ENCODE data around the gene NEK6. TPM values are rescaled to one million over a fixed set of nuclear protein-coding genes. Genes with fewer than 3 reads are reported as not detected.

Gene NEK6
- total RNA-seq, 1 experiment from 2014 or later, result 43.9 TPM

DNA sequence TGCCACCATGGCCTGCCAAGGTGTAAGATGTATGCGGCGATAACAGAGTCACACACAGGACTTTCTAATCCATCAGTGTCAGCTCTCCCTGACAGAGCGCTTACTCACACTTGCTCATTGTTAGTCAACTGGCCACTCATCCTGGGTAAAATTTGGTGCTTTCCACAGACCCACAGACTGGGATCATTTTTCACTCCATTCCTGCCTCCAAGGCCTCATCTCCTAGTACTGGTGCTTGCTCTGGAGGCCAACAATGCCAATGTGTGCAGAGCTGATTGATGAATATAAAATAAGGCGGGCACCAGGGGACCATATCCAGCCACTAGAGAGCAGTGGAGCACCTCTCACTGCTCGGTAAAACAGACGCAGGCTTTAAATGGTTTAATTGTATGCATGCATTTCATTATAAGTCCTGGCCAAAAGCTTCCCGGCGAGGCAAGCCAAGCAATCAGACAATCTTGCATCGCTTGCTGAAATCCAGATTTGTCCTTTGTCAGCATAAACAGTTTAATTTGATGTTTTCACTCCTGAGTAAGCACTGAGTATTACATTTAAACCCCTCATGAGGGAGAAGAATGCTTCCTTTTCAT is 135.2 kb downstream of the NEK6 start:
- peak; percentile 99 for DNase-seq (ENCODE audit: low read depth)

GRCh38 chr9:124394167-124394566 is 136.4 kb downstream of the NEK6 start:
- no peak for DNase-seq (ENCODE audit: low read depth)

GRCh38 chr9:124394596-124394995 is 136.8 kb downstream of the NEK6 start:
- no peak for DNase-seq (ENCODE audit: low read depth)

- DNase-seq (ENCODE audit: low read depth), result no peak
Observed at GRCh38 chr9:124395826-124396225, 138.1 kb downstream of the NEK6 start.

DNA sequence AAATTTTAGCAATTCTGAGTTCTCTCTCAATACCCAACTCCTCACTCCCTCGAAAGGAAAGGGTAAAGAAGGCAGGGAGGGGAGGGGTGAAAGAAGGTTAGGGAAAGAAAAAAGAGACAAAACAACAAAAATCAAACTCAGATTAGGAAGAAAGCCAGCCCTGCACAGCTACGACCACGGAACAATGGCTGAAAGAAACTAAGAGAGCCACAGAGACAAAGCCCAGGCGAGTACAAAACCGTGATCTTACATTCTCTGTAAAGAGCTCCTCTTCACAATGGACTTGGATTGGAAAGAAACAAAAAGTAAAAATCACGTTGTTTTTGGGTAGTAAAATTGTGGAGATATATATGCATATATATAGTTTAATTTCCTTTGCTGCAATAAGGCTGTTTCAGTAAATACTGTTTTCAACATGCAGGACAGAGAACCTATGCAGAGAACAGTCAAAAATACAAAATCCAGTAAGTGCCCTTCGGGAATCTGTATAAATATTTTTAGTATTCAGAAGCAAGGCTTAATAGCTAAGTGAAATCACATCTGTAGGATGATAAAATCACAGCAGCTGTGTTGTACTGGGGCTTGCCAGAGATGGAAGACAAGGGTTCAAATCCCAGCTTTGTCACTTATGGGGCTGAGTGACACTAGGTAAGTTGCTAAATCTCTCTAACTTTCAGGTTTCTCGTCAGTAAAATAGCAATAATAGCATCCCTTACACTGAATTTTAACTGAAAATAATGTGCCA is 140.6 kb downstream of the NEK6 start:
- DNase-seq (ENCODE audit: low read depth), result no peak

GRCh38 chr9:124399323-124399967 is 141.7 kb downstream of the NEK6 start:
- no peak for DNase-seq (ENCODE audit: low read depth)

- DNase-seq (ENCODE audit: low read depth), result no peak
Observed at GRCh38 chr9:124399968-124400940, 142.5 kb downstream of the NEK6 start.

Other genes with a start within 250 kb of the NEK6 start
- not detected in 2 replicates for gene LHX2, start 246.2 kb upstream of the NEK6 start, total RNA-seq (2014; rRNA removed; shearing (Covaris generic))
- gene PSMB7, start 157.5 kb downstream of the NEK6 start, total RNA-seq (2014; rRNA removed; shearing (Covaris generic)), result 413 and 442 TPM in 2 replicates
- not detected in 2 replicates for gene ADGRD2, start 192.5 kb downstream of the NEK6 start, total RNA-seq (2014; rRNA removed; shearing (Covaris generic))
- gene NR5A1, start 249.4 kb downstream of the NEK6 start, total RNA-seq (2014; rRNA removed; shearing (Covaris generic)), result not detected in 2 replicates

Measured in HT1080 (cell line).